KG1 (cell line): ENCODE results near the gene MMP24.
"Not testable (repeated sequence)": the region's sequence is repeated elsewhere in the genome, so short reads cannot be mapped to it uniquely, and the experiment has no call there.

Source experiments
- DNase-seq: peaks from one replicate; lab custom pipeline; 2025; lab: John Stamatoyannopoulos, UW

MMP24 gene

DNA sequence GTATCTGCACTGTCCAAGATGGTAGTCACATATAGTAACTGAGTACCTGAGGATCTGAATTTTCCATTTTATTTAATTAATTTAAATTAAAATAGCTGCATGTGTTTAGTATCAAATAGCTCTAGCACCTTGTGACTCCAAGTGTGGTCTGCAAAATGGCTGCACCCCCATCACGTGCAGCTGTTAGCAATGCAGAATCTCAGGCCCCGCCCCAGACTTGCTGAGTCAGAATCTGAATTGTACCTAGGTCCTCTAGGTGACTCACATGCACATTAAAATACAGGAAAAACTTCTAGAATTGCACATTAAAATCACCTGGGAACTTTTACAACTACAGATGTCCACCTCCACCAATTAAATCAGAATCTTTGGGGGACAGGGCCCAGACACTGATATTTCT is 84.9 kb downstream of the MMP24 start:
- DNase-seq: no peak

DNA sequence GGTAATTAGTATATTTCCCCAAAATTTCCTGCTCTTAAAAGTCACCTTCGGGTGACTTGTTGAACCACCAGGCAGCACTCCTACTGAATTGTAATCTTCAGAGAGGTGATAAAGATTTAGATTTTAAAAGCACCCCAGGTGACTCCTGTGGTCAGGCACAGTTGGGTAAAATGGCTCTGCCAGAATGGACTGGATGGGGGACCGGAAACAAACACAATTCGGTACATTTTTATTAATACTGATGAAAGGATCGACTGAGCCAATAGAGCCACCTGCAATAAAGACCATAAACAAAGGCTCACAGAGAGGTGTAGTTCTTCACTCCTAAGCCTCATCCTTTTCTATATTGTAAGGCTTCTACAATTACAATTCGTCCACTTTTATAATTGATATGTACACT is 85.3 kb downstream of the MMP24 start:
- DNase-seq: no peak

DNA sequence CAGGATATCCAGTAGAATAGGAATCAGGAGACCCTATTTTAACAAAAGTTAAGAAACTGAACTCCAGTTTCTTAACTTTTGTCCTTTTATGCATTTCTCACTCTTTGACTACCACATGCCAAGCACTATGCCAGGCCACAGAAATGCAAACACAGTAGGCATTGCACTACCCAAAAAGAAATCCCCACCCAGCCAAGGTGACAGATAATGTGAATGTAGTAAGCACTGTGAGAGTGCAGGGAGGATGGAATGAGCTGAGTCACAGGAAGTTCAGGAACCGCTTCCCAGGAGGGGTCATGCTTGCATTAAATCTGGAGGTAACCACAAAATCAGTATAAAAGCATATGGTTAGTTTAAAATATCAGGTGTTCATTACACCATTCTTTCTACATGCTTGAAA is 85.8 kb downstream of the MMP24 start:
- no peak for DNase-seq

- DNase-seq: no peak
These were observed 88.5 kb downstream of the MMP24 start for GRCh38 chr20:35314816-35315631.

- DNase-seq: not testable (repeated sequence)
These were observed 89.1 kb downstream of the MMP24 start for GRCh38 chr20:35315632-35316020.

- DNase-seq: no peak
These were observed 89.6 kb downstream of the MMP24 start for GRCh38 chr20:35316086-35316485.

DNA sequence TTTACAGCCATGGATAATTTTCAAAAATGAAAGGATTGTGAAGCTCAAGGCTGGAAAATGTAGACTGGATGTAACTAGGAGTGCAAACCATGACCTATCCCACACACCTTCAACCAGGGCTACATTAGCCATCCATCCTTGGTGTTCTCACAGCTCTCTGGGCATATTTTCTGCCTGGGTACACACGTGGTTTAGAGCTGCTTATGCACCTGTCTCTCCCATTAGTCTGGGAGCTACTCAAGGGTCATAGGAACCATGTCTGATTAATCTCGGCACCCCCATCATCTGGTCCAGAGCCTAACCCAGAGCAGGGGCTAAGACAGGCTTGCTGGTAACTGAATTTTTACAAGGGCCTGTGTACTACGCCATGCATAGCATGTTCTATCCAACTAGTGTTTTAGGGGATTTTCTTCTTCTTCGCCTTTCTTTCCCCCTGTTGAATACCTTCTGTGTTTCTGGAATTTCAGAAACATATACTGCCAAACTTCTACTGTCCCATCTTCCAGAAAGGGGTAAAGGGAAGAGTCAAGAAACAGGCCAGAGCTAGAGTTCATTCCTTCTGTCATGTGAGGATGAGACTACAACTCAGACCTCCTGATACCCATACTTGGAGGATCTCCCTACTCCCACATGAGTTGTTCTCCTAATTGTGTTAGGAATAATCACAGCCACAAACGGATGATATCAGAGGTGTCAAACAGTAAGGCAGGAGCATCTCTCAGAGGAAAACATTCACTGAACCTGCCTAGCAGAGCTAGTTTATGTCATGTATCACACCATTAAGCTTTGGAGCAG is 91.1 kb downstream of the MMP24 start:
- no peak for DNase-seq

GRCh38 chr20:35318502-35319157 is 92.1 kb downstream of the MMP24 start:
- no peak for DNase-seq

GRCh38 chr20:35319192-35319870 is 92.8 kb downstream of the MMP24 start:
- DNase-seq: no peak

GRCh38 chr20:35319871-35320197 is 93.3 kb downstream of the MMP24 start:
- no peak for DNase-seq

GRCh38 chr20:35320396-35321126 is 94.1 kb downstream of the MMP24 start:
- no peak for DNase-seq

DNA sequence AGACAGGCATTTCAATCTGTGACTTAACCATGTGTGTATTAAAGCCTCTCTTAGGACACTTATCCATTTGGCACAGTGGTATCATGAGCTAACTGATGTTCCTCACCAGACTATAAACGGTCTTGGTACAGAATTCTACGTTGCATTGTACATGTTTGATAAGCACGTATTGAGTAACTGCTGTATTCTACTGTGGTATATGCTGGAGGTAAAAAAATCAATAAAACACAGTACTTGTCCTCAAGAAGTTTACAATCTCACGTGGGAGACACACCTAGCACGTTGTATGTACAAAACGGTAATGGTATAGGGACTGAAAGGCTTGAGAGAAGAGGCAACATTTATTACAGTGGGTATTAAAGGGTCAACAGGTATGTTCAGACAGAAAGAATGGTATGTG is 98.9 kb downstream of the MMP24 start:
- DNase-seq: no peak

DNA sequence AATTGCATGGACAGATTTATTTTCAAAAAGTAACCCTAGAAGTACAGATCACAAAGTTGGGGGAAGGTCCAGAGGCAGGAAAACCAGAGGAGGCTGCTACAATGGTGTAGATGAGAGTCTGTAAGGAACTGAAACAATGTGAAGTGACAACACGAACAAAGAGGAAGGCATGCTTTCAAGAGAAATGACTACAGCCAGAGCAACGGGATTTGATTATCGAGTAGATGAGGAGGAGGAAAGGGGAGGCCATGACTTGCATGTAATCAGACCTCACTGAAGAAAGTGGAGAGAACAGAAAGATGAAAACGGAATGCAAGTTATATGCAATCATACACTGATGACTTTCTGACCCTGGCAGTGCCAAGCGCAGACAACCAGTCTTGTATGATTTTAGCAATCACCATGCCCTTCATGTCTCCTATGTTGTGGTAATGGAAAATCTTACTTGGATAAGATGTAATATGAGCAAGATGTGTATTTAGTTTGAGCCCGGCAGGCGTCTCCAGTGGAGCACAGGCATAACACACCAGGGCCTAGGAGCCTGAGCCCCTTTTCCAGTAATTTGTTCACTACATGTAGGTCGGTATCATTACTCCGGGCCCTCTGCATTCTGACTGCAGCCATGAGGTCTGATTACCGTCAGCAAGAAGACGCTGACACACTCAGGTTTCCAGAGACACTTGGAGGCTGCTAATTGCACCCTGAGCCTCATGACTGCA is 99.7 kb downstream of the MMP24 start:
- no peak for DNase-seq
